Measurements from ENCODE around the gene TRIM66. TPM values are rescaled to one million over a fixed set of nuclear protein-coding genes. Genes with fewer than 3 reads are reported as not detected.

The TRIM66 gene
- total and polyA plus RNA-seq, 9 of the 15 experiments (the other 6 are each of a cell fraction or from before 2014, with no cell fraction given): 1.1 to 7.3 (median 4.9) TPM

GRCh38 chr11:8604078-8604723 lies 78.3 kb downstream of the TRIM66 start (continued):
- TF ChIP-seq ZNF280A (IDR thresholded peaks at IDR 0.05; ENCODE audit: low read depth, partially characterized antibody) (no peak), SMC3 (conservative IDR thresholded peaks at IDR 0.05; ENCODE audit: insufficient read depth, low read depth, low read length) (0 out of 2 replicates have a peak, but pooled peaks have one; percentile 21), FOSL1 (tag; conservative IDR thresholded peaks at IDR 0.05) (peak; percentile 88), XRCC5 (IDR thresholded peaks at IDR 0.05; ENCODE audit: low read depth, low read length) (peak; percentile 66; the same call in 1 of the 2 replicates), YY1 (IDR thresholded peaks at IDR 0.05; ENCODE audit: borderline replicate concordance in 1 of 3, control insufficient read depth in 1 of 3, extremely low read depth in 1 of 3, insufficient read depth in 3 of 3, insufficient read length in 1 of 3, insufficient replicate concordance in 2 of 3, low read depth in 1 of 3, low read length in 2 of 3) (peak in 1 of 3 experiments; percentile 37)
- TF ChIP-seq, protein P1, sequence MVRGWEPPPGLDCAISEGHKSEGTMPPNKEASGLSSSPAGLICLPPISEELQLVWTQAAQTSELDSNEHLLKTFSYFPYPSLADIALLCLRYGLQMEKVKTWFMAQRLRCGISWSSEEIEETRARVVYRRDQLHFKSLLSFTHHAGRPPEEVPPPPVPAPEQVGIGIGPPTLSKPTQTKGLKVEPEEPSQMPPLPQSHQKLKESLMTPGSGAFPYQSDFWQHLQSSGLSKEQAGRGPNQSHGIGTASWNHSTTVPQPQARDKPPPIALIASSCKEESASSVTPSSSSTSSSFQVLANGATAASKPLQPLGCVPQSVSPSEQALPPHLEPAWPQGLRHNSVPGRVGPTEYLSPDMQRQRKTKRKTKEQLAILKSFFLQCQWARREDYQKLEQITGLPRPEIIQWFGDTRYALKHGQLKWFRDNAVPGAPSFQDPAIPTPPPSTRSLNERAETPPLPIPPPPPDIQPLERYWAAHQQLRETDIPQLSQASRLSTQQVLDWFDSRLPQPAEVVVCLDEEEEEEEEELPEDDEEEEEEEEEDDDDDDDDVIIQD (CRISPR knock-in tag; IDR thresholded peaks at IDR 0.05): no peak

All from K562 (cell line).